DND-41 (cell line): Measurements from ENCODE around the gene PPM1D.

Experiments
- ATAC-seq: fragments of 200-7000 bp; cut with Tn5 transposase; 3 replicates; pipeline ENCODE4 v1.9.1; 2021; ENCODE audit warnings: low read depth; ENCODE audit not compliant: insufficient read depth
- DNase-seq: peaks from one replicate; pipeline ENCODE4 v3.0.0-alpha.2; 2020
- H2AFZ ChIP-seq: 2 replicates; pipeline ENCODE4 v1.6.0; 2012; ENCODE audit warnings: low read depth, low read length
- H3K27ac ChIP-seq: 2 replicates; pipeline ENCODE4 v1.5.1; 2012; ENCODE audit warnings: low read length, inconsistent platforms
- H3K27me3 ChIP-seq: fragments of 200-600 bp; sonication (generic); 2 replicates; pipeline ENCODE4 v1.6.0; 2012; ENCODE audit warnings: low read length, mild to moderate bottlenecking, inconsistent platforms; ENCODE audit not compliant: insufficient read depth, poor library complexity
- H3K36me3 ChIP-seq: 2 replicates; pipeline ENCODE4 v1.5.1; 2012; ENCODE audit warnings: low read length, inconsistent platforms; ENCODE audit not compliant: insufficient read depth
- H3K4me1 ChIP-seq: 2 replicates; pipeline ENCODE4 v1.5.1; 2012; ENCODE audit warnings: mild to moderate bottlenecking, low read length; ENCODE audit not compliant: insufficient read depth
- H3K4me2 ChIP-seq: 2 replicates; pipeline ENCODE4 v1.6.0; 2012; ENCODE audit warnings: mild to moderate bottlenecking, moderate library complexity, low read length, inconsistent platforms; ENCODE audit not compliant: insufficient read depth
- H3K4me3 ChIP-seq, 2 experiments: fragments of 200-600 bp in 1 of 2; shearing (Covaris generic) in 1 of 2; 2 replicates each; pipeline ENCODE4 v1.5.1; 2012 to 2016; ENCODE audit warnings: inconsistent platforms in 2 of 2, low read length in 2 of 2, mild to moderate bottlenecking in 2 of 2, low read depth in 1 of 2, moderate library complexity in 1 of 2
- H3K79me2 ChIP-seq: 2 replicates; pipeline ENCODE4 v1.6.0; 2012; ENCODE audit warnings: low read length, inconsistent platforms; ENCODE audit not compliant: insufficient read depth
- H3K9ac ChIP-seq: 2 replicates; pipeline ENCODE4 v1.6.0; 2012; ENCODE audit warnings: low read depth, mild to moderate bottlenecking, inconsistent platforms, low read length, moderate library complexity
- H3K9me3 ChIP-seq: 2 replicates; pipeline ENCODE4 v1.5.1; 2012; ENCODE audit warnings: low read length, moderate library complexity, mild to moderate bottlenecking, inconsistent platforms; ENCODE audit not compliant: insufficient read depth, severe bottlenecking
- H4K20me1 ChIP-seq: 2 replicates; pipeline ENCODE4 v1.6.0; 2012; ENCODE audit warnings: low read length; ENCODE audit not compliant: insufficient read depth
- EZH2 ChIP-seq: IDR thresholded peaks from 3 replicates; pipeline ENCODE4 v1.6.1; 2012; ENCODE audit warnings: borderline replicate concordance, low read depth, mild to moderate bottlenecking, moderate library complexity, low read length, inconsistent platforms; ENCODE audit not compliant: severe bottlenecking
- TF ChIP-seq, protein P1 (sequence below): IDR thresholded peaks from 2 replicates; pipeline ENCODE4 v1.5.1; 2012; ENCODE audit warnings: borderline replicate concordance, low read length, moderate library complexity, mild to moderate bottlenecking; ENCODE audit not compliant: poor library complexity, severe bottlenecking; ENCODE audit errors: extremely low read depth

PPM1D gene

DNA sequence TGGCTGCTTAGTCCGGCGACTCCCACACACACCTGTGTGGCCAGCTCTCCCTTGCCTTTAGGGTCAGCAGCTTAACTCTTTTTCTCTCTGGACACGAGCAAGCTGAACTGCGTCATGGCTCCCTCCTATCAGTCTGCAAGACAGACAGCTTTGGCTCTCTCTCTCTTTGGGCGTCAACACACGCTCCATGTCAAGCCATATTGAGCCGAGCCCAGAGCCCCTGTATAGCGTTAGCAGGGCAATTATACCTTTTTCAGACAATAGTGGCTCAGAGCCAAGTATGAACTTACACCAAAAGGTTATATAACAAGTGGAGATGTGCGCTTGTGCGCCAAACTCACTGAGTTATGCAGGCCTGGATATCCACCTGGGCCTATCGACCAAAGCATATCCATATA lies 39.1 kb upstream of the PPM1D start:
- ATAC-seq (no peak), DNase-seq (no peak)
- H3K4me2 ChIP-seq: no peak overlapping the region
- H3K9me3 ChIP-seq: peaks cover 24% of the 10 kb centered on the region
- no peak overlapping the region for H3K9ac ChIP-seq
- TF ChIP-seq EZH2: no peak
- TF ChIP-seq, protein P1, sequence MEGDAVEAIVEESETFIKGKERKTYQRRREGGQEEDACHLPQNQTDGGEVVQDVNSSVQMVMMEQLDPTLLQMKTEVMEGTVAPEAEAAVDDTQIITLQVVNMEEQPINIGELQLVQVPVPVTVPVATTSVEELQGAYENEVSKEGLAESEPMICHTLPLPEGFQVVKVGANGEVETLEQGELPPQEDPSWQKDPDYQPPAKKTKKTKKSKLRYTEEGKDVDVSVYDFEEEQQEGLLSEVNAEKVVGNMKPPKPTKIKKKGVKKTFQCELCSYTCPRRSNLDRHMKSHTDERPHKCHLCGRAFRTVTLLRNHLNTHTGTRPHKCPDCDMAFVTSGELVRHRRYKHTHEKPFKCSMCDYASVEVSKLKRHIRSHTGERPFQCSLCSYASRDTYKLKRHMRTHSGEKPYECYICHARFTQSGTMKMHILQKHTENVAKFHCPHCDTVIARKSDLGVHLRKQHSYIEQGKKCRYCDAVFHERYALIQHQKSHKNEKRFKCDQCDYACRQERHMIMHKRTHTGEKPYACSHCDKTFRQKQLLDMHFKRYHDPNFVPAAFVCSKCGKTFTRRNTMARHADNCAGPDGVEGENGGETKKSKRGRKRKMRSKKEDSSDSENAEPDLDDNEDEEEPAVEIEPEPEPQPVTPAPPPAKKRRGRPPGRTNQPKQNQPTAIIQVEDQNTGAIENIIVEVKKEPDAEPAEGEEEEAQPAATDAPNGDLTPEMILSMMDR: no peak
- no peaks in the 10 kb centered on the region for H3K4me1 ChIP-seq
- H4K20me1 ChIP-seq: no peaks in the 10 kb centered on the region
- no peak overlapping the region for H3K27ac ChIP-seq
- H3K36me3 ChIP-seq: no peaks in the 10 kb centered on the region
- H2AFZ ChIP-seq: no peak overlapping the region
- no peaks in the 10 kb centered on the region for H3K27me3 ChIP-seq
- no peaks in the 10 kb centered on the region for H3K79me2 ChIP-seq
- no peak overlapping the region for H3K4me3 ChIP-seq

DNA sequence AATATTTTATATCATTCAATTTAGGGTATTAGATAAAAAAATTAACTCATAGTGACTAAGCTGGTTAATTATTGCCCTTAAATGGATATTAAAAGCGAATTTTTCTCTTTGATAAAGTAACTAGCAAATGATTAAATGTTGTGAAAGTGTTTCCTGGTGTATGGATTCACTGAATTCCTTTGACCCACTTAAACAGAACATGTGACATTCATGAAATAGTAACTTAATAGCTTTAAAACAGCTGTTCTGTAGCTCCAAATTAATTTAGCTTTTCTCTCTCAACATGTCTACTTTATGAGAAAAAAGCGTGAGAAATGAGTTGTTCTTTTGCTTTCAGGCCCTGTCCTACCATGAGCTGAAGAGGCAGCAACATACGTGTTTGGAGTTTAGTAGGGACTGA lies 37.6 kb upstream of the PPM1D start:
- no peak overlapping the region for H3K4me3 ChIP-seq
- no peak overlapping the region for H2AFZ ChIP-seq
- H3K79me2 ChIP-seq: no peaks in the 10 kb centered on the region
- DNase-seq: no peak
- ATAC-seq: no peak
- H3K36me3 ChIP-seq: no peaks in the 10 kb centered on the region
- peaks cover 18% of the 10 kb centered on the region for H3K9me3 ChIP-seq
- H3K4me2 ChIP-seq: no peak overlapping the region
- H3K27me3 ChIP-seq: no peaks in the 10 kb centered on the region
- no peak for TF ChIP-seq EZH2
- TF ChIP-seq, protein P1: no peak
- H3K4me1 ChIP-seq: no peaks in the 10 kb centered on the region
- no peak overlapping the region for H3K27ac ChIP-seq
- no peak overlapping the region for H3K9ac ChIP-seq
- H4K20me1 ChIP-seq: no peaks in the 10 kb centered on the region

DNA sequence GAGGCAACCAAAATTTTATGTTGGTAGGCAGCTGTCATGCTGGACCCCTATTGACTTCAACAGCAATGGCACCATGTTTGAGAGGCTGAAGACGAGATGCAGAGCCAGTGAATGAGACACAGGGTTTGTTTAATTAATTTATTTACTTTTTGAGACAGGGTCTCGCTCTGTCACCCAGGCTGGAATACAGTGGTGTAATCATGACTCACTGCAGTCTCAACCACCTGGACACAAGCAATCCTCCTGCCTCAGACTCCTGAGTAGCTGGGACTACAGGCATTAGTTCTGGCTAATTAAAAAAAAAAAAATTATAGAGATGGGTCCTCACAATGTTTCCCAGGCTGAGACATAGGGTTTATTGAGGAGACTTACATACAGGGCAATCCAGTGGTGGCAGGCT lies 36.2 kb upstream of the PPM1D start:
- no peaks in the 10 kb centered on the region for H3K36me3 ChIP-seq
- H3K9me3 ChIP-seq: peaks cover 5% of the 10 kb centered on the region
- no peak overlapping the region for H3K9ac ChIP-seq
- no peaks in the 10 kb centered on the region for H3K79me2 ChIP-seq
- H4K20me1 ChIP-seq: no peaks in the 10 kb centered on the region
- H3K27me3 ChIP-seq: no peaks in the 10 kb centered on the region
- TF ChIP-seq EZH2: no peak
- TF ChIP-seq, protein P1: no peak
- H3K4me2 ChIP-seq: no peak overlapping the region
- no peak overlapping the region for H3K27ac ChIP-seq
- no peak overlapping the region for H3K4me3 ChIP-seq
- H3K4me1 ChIP-seq: no peaks in the 10 kb centered on the region
- ATAC-seq (no peak), DNase-seq (no peak)
- no peak overlapping the region for H2AFZ ChIP-seq

DNA sequence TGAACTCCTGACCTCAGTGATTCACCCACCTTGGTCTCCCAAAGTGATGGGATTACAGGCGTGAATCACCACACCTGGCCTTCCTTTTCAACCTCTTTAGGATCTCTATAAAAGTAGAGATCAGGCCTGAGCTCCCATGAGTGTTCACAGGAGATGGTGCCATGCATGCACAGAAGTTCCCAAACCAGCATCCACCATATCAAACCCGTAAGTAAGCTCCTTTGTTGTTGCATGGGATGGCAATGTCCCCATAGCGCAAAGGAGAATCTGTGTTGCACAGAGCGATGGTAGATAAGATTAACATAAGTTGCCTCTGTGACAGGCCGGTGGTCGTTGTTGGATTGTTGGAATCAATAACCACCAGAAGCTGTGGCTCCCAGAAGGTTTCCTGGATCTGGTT lies 34.8 kb upstream of the PPM1D start:
- Histone ChIP-seq H4K20me1 (no peaks in the 10 kb centered on the region), H3K9me3 (no peaks in the 10 kb centered on the region), H3K79me2 (no peaks in the 10 kb centered on the region), H3K4me2 (no peak overlapping the region), H3K4me1 (no peaks in the 10 kb centered on the region), H3K4me3 (no peak overlapping the region), H3K27ac (no peak overlapping the region), H3K27me3 (no peaks in the 10 kb centered on the region), H3K36me3 (no peaks in the 10 kb centered on the region), H2AFZ (no peak overlapping the region), H3K9ac (no peak overlapping the region)
- no peak for ATAC-seq
- DNase-seq: no peak
- TF ChIP-seq, protein P1: no peak
- TF ChIP-seq EZH2: no peak
